Pancreas (tissue), 10 donors: ENCODE measurements around the gene CARS2. TPM values are rescaled to one million over a fixed set of nuclear protein-coding genes. Genes with fewer than 3 reads are reported as not detected.

Experiments
- ATAC-seq, 4 donors: fragments of 200-7000 bp; cut with Tn5 transposase; one replicate each; pipeline versions ENCODE4 v1.8.0 to v1.9.1; 2020; ENCODE audit warnings: mild to moderate bottlenecking in 4 of 4, moderate library complexity in 4 of 4
- DNase-seq, 6 donors: peaks; one replicate each; pipeline ENCODE4 v3.0.0-alpha.2; 2020
- FAIRE-seq: peaks from 2 replicates; lab custom pipeline; 2012; peaks lifted over from hg19 to GRCh38; lab: Jason Lieb, UNC
- H3K27ac ChIP-seq, 4 donors: fragments of 200-600 bp; sonication (generic); 1 replicate in 3 of 4; 2 replicates in 1 of 4; pipeline versions ENCODE4 v1.5.0 to v1.8.0; 2020
- H3K27me3 ChIP-seq, 4 donors: fragments of 200-600 bp; one replicate each; pipeline ENCODE4 v1.8.0; 2021
- H3K36me3 ChIP-seq, 3 donors: fragments of 200-600 bp; sonication (generic) in 1 of 3; one replicate each; pipeline versions ENCODE4 v1.5.0 to v1.8.0; 2020 to 2021
- H3K4me1 ChIP-seq, 3 donors: fragments of 200-600 bp; one replicate each; pipeline ENCODE4 v1.8.0; 2021
- H3K4me3 ChIP-seq, 4 donors: fragments of 200-600 bp; sonication (generic) in 2 of 4; one replicate each; pipeline versions ENCODE4 v1.5.0 to v1.8.0; 2020 to 2021
- H3K9me3 ChIP-seq, 4 donors: fragments of 200-600 bp; one replicate each; pipeline ENCODE4 v1.8.0; 2021
- WGBS, 2 donors: extraction: QIAGEN DNeasy Blood & Tissue Kit; methylation state at CpG; one replicate each; pipeline ENCODE4 v1.1.7; 2013; 5-methylcytosine and 5-hydroxymethylcytosine counted together
- intact Hi-C, 3 donors: fragments of 100-400 bp; cut with DNase I; formaldehyde crosslinking; loops; one replicate each; pipeline versions ENCODE4 v1.11.1 to v1.14.2; 2022
- polyA plus RNA-seq, 2 donors: library from polyadenylated mRNA; stranded (reverse); fragments of 200-250 nt; gene quantifications; one replicate each; pipeline ENCODE4 v1.2.3, GENCODE V29; 2013
- total RNA-seq, 6 donors: library from RNA; stranded (reverse); fragmentation: NEBNext Ultra II Directional in 4 of 6; extraction: Animal tissue kit (Norgen Biotek cat#: 25700) in 4 of 6; gene quantifications; one replicate each; pipeline versions ENCODE4 v1.2.1 to v1.2.4, GENCODE V29; 2021 to 2023
- TF ChIP-seq, protein P1 (sequence below), 4 donors: fragments of 200-600 bp; sonication (generic) in 3 of 4; IDR thresholded peaks; one replicate each; pipeline versions ENCODE4 v1.5.0 to v1.8.0; 2021; ENCODE audit warnings: antibody characterized with exemption in 4 of 4
- donor health status: healthy with polysubstance abuse.
- donor health status: DM: no; HTN: no; CAD: no; lungs with moderate emphysema.
- donor health status: DM: no; HTN: no; CAD: no.
- donor health status: control.
- donor health status: control.
- donor health status: Bipolar disorder and iron deficiency.
- donor health status: DM: yes; HTN: yes; CAD: no.
- donor health status: DM: no; HTN: no; CAD: no.
- donor health status: DM: no; HTN: no; CAD: no.
- donor health status: DM: yes; HTN: yes; CAD: no.

The CARS2 gene
- total and polyA plus RNA-seq, 8 donors: 18.2 to 98.7 (median 23.7) TPM

DNA sequence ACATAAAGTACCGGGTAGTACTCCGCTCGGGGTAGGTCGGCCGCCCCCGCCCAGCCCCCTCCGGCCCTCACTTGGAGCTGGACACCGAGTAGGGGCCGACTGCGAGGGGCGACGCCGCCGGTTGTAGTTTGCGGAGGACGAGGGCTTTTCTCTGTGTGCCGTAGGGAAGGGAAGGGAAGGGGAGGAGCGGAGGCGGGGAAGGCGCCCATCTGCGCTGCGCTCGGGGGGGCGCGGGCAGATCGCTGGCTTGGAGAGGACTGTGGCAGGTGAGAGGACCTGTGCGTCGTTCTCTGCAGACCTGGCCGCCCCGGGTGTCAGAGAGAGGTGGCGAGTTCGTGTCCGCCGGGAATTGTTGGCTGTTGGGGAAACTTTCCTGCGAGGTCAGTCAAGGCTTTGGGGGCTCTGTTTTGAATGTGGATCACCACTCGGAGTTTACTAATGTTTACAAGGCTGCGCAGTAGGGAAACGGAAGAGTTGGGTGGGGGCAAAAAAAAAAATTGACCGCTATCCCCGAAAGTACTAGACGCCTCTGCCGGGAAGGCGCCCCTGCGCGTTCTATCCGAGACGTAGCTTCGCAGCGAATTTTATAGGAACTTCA is 9.0 kb upstream of the CARS2 start:
- intact Hi-C loops: no loop called here
- no peak for FAIRE-seq
- 1% methylated on average over 41 to 49 of the region's 49 CpGs for WGBS, 2 donors

DNA sequence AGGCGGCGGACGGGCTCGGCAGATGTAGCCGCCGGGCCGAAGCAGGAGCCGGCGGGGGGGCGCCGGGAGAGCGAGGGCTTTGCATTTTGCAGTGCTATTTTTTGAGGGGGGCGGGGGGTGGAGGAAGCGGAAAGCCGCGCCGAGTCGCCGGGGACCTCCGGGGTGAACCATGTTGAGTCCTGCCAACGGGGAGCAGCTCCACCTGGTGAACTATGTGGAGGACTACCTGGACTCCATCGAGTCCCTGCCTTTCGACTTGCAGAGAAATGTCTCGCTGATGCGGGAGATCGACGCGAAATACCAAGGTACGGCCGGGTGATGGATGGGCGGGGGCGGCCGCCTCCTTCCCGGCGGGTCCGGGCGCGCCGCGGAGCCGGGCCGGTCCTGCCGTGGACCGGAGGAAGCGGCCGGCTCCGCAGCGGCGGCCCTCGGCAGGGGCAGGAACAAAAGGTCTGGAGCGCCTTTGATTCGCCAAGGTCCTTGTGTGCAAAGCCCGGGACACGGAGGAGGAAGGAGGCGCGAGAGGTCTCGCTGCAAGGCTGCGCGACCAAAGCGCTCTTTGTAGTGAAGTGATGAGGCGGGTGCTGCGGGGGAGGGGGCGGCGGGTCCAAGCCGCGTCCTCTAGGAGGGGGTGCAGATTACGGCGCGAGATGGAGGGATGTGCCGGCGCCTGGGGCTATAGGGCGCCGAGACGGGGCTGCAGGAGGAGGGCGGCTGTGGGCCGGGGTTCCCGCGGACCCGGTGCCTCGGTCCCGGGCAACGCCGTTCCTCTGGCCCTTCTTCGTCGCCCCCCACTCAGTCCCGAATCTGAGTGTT is 8.3 kb upstream of the CARS2 start:
- Histone ChIP-seq H3K9me3 (no peaks in the 10 kb centered on the region), H3K27ac (peak overlapping the region; percentile 88 to 100 (median 99)), H3K36me3 (no peaks in the 10 kb centered on the region), H3K27me3 (no peaks in the 10 kb centered on the region), H3K4me1 (peaks cover 18 to 26% (median 21%) of the 10 kb centered on the region in 3 donors), H3K4me3 (peak overlapping the region; percentile 84 to 97 (median 92))
- intact Hi-C loops: no loop called here
- WGBS, 2 donors: 0 to 1% methylated on average over 82 to 86 of the region's 86 CpGs
- TF ChIP-seq, protein P1, sequence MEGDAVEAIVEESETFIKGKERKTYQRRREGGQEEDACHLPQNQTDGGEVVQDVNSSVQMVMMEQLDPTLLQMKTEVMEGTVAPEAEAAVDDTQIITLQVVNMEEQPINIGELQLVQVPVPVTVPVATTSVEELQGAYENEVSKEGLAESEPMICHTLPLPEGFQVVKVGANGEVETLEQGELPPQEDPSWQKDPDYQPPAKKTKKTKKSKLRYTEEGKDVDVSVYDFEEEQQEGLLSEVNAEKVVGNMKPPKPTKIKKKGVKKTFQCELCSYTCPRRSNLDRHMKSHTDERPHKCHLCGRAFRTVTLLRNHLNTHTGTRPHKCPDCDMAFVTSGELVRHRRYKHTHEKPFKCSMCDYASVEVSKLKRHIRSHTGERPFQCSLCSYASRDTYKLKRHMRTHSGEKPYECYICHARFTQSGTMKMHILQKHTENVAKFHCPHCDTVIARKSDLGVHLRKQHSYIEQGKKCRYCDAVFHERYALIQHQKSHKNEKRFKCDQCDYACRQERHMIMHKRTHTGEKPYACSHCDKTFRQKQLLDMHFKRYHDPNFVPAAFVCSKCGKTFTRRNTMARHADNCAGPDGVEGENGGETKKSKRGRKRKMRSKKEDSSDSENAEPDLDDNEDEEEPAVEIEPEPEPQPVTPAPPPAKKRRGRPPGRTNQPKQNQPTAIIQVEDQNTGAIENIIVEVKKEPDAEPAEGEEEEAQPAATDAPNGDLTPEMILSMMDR (IDR thresholded peaks at IDR 0.05): no peak
- DNase-seq (peak; percentile 60 to 87 (median 66)), FAIRE-seq (no peak), ATAC-seq (no peak)

More for the DNA sequence above, 9.0 kb upstream of the CARS2 start:
- peaks cover 18 to 26% (median 21%) of the 10 kb centered on the region in 3 donors for H3K4me1 ChIP-seq
- ATAC-seq: peak; percentile 7 to 17 (median 14)
- TF ChIP-seq, protein P1 (IDR thresholded peaks at IDR 0.05): no peak
- H3K27me3 ChIP-seq: no peaks in the 10 kb centered on the region
- peak in 5 of 6 donors; percentile 67 to 92 (median 72) for DNase-seq
- H3K27ac ChIP-seq: peak overlapping the region; percentile 88 to 100 (median 99)
- no peaks in the 10 kb centered on the region for H3K36me3 ChIP-seq
- no peaks in the 10 kb centered on the region for H3K9me3 ChIP-seq
- peak overlapping the region; percentile 84 to 97 (median 92) for H3K4me3 ChIP-seq

DNA sequence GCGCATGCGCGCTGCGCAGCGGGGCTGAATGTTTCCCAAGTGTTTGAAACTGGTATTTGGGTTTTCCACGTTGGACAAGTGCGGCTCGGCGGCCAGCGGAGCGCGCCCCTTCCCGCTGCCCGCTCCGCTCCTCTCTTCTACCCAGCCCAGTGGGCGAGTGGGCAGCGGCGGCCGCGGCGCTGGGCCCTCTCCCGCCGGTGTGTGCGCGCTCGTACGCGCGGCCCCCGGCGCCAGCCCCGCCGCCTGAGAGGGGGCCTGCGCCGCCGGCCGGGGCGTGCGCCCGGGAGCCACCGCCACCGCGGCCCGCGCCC is 7.7 kb upstream of the CARS2 start, which contains the start of gene ING1:
ING1 (plus strand) TSS at position 59 of the 311 bp plus-strand sequence. CDS start 450 bp downstream, outside the sequence.
- Histone ChIP-seq H3K27ac (peak within 1 kb of the TSS; percentile 98 to 100 (median 100)), H3K9me3 (no peaks in the 10 kb centered on the region), H3K4me3 (peak within 1 kb of the TSS; percentile 90 to 97 (median 94)), H3K27me3 (no peaks in the 10 kb centered on the region), H3K36me3 (no peaks in the 10 kb centered on the region), H3K4me1 (peaks cover 18 to 26% (median 21%) of the 10 kb centered on the region in 3 donors)
- 0% methylated on average over 27 to 45 of the region's 45 CpGs for WGBS, 2 donors
- intact Hi-C loops: no loop called here
- TF ChIP-seq, protein P1 (IDR thresholded peaks at IDR 0.05): no peak
- ATAC-seq (no peak), DNase-seq (no peak), FAIRE-seq (no peak)

DNA sequence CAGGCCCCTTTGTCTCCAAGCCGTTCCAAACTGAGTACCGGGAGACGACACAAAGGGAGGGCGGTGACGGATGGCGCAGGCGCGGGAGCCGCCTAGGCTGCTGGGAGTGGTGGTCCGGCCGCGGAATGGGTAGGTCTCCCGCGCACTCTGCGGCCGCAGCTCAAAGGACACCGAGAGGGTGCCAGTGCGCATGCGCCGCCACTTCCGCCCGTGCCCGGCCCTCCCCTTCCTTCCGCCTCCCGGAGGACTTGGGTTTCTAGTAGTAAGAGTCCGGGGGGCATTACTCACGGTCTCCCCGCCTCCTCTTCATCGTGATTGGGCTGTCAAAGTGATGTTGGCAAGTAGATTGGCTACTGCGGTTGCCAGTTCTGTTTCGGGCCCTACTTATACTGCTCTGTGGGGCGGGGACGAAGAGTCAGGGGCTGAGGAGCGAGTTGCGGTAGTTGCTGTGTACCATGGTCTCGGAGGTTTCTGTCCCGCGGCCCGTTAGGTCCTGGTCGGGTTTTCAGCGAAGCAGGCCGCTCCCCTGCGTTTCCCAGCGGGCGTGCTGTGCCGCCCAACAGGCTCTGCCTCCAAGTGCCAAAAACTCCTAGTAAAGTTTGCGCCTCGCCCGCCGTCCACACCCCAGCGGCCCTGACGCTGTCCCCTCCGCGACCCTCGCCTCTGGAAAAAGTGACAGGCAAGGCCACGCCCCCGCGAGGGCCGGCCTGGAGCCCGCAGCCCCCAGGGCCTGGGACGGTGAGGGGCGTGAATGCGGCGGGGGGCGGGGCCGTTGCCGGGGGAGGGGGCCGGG is 7.1 kb upstream of the CARS2 start:
- Histone ChIP-seq H3K27me3 (no peaks in the 10 kb centered on the region), H3K4me1 (peaks cover 14 to 23% (median 16%) of the 10 kb centered on the region in 3 donors), H3K4me3 (peak overlapping the region; percentile 90 to 97 (median 94)), H3K9me3 (no peaks in the 10 kb centered on the region), H3K27ac (peak overlapping the region; percentile 98 to 100 (median 100)), H3K36me3 (no peaks in the 10 kb centered on the region)
- DNase-seq (peak; percentile 99 to 100 (median 99)), ATAC-seq (peak; percentile 67 to 76 (median 68)), FAIRE-seq (peak; percentile 93)
- WGBS, 2 donors: 0% methylated on average over 54 to 68 of the region's 68 CpGs
- intact Hi-C loops: no loop called here
- TF ChIP-seq, protein P1 (IDR thresholded peaks at IDR 0.05): no peak
